ENCODE measurements around the gene PDC. TPM values are rescaled to one million over a fixed set of nuclear protein-coding genes. Genes with fewer than 3 reads are reported as not detected.

Gene PDC
- total and polyA plus RNA-seq, 10 of the 15 experiments (the other 5 are each of a cell fraction or from before 2014, with no cell fraction given) = 0.11 TPM; not detected in 9

DNA sequence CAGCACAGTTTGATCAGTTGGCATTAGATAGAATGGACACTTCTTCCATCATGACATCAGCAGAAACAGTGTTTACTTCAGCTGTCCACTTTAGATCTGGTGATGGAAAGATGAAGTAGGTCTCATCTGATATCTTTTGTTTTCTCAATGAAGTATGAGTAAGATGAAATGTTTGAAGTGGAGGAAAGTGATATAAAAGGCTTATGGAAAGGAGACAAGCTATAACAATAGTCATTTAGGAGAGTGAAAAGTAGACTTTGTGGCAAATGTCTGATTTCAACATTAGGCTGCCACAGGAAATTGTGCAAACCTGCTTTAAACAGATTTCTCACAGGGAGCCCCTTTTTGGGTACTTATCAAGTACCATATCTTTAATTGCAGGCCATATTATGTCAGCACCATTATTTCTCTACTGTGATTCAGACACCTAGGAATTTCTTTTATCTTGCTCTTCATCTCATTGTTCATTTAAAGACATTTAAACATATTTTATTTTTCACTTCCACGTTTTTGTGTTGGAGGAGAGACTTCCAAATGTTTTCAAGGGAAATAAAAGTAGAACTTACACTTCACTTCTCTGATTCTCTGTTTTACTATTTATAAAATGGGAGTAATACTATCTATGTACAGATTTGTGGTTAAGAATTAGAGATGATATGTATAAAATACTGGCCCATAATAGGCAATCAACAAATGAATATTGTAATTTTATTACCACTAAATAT is 18.1 kb downstream of the PDC start:
- no TSS peak for BruUV-seq (replicated peaks)
- 0% methylated on average over 1 of the region's 1 CpG for WGBS (ENCODE audit: insufficient coverage, insufficient replicate concordance, low lambda C conversion rate, missing lambda C conversion rate)
- ChIA-PET SMC1A (ENCODE audit: uncharacterized antibody, unreplicated experiment) (no interaction called here), RAD21 (ENCODE audit: unreplicated experiment) (no interaction called here), CTCF (no interaction called here), POLR2A (no interaction called here)
- in situ Hi-C loops (cut with MboI) = no loop called here
- no peaks in the 10 kb centered on the region for H3K27me3 ChIP-seq (replicated peaks in 1 of 2; ENCODE audit: control insufficient read depth in 2 of 2, insufficient read depth in 2 of 2, low read length in 1 of 2)
- no peak overlapping the region for H3K9ac ChIP-seq (ENCODE audit: control insufficient read depth, insufficient read depth, low read length)
- no peaks in the 10 kb centered on the region for H3K9me3 ChIP-seq (replicated peaks; ENCODE audit: control insufficient read depth, insufficient read depth, low read length)
- DNase-seq (ENCODE audit: low read depth, low spot score) (no peak), FAIRE-seq (peak; percentile 31), ATAC-seq (no peak)
- no peaks in the 10 kb centered on the region for H4K20me1 ChIP-seq (ENCODE audit: control insufficient read depth, insufficient read depth)
- no peak overlapping the region for H2AFZ ChIP-seq (ENCODE audit: control insufficient read depth, low read depth, low read length)
- no peak for TF ChIP-seq ZNF217 (IDR thresholded peaks at IDR 0.05)
- TF ChIP-seq NR2C2 (IDR thresholded peaks at IDR 0.05; ENCODE audit: borderline replicate concordance, control insufficient read depth, insufficient read length, low read depth) = no peak
- intact Hi-C loops (cut with micrococcal nuclease; ENCODE audit: unreplicated experiment) = no loop called here
- no peak overlapping the region for H3K4me2 ChIP-seq (ENCODE audit: control insufficient read depth, insufficient read depth)
- H3K36me3 ChIP-seq (ENCODE audit: control insufficient read depth in 2 of 2, insufficient read depth in 2 of 2, low read length in 1 of 2) = no peaks in the 10 kb centered on the region
- H3K4me3 ChIP-seq = no peak overlapping the region
- no peaks in the 10 kb centered on the region for H3K4me1 ChIP-seq (ENCODE audit: control insufficient read depth, insufficient read depth, low read length)
- H3K79me2 ChIP-seq (ENCODE audit: control insufficient read depth, insufficient read depth, low read length) = no peaks in the 10 kb centered on the region
- no peak overlapping the region for H3K27ac ChIP-seq (ENCODE audit: control insufficient read depth, insufficient read depth)

DNA sequence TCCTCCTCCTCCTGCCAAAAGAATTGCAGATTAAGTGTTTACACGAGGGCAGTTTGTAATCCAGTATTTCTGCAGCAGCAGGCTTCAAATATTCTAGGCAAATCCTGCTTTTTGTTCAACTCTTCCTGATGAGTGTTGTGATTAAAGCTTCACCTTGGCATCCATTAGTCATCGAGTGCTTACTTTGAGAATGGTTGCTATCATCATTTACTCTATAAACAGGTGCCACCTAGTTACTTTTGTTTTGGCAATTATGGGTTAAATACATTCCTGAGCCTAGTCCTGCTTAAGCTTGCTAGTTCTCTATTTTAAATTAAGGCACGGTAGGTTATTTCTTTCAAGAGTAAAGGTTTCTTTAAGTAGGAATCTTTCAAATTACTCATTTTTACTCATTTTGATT is 20.3 kb downstream of the PDC start:
- ChIA-PET SMC1A (ENCODE audit: uncharacterized antibody, unreplicated experiment) (no interaction called here), POLR2A (no interaction called here), RAD21 (ENCODE audit: unreplicated experiment) (no interaction called here), CTCF (no interaction called here)
- no peaks in the 10 kb centered on the region for H3K27me3 ChIP-seq (replicated peaks in 1 of 2; ENCODE audit: control insufficient read depth in 2 of 2, insufficient read depth in 2 of 2, low read length in 1 of 2)
- ATAC-seq (peak; percentile 29; the same call in 2 of the 3 replicates), DNase-seq (ENCODE audit: low read depth, low spot score) (no peak), FAIRE-seq (no peak)
- no peaks in the 10 kb centered on the region for H3K4me1 ChIP-seq (ENCODE audit: control insufficient read depth, insufficient read depth, low read length)
- in situ Hi-C loops (cut with MboI) (no loop called here), intact Hi-C loops (cut with micrococcal nuclease; ENCODE audit: unreplicated experiment) (no loop called here)
- BruUV-seq (replicated peaks) = no TSS peak
- no peaks in the 10 kb centered on the region for H4K20me1 ChIP-seq (ENCODE audit: control insufficient read depth, insufficient read depth)
- TF ChIP-seq YY1 (IDR thresholded peaks at IDR 0.05; ENCODE audit: low read depth, low read length) = no peak
- TF ChIP-seq, protein P1, sequence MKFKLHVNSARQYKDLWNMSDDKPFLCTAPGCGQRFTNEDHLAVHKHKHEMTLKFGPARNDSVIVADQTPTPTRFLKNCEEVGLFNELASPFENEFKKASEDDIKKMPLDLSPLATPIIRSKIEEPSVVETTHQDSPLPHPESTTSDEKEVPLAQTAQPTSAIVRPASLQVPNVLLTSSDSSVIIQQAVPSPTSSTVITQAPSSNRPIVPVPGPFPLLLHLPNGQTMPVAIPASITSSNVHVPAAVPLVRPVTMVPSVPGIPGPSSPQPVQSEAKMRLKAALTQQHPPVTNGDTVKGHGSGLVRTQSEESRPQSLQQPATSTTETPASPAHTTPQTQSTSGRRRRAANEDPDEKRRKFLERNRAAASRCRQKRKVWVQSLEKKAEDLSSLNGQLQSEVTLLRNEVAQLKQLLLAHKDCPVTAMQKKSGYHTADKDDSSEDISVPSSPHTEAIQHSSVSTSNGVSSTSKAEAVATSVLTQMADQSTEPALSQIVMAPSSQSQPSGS (IDR thresholded peaks at IDR 0.05; ENCODE audit: low read length) = 0 out of 2 replicates have a peak, but pooled peaks have one; percentile 17
- peak; percentile 29; the same call in 1 of the 2 replicates for TF ChIP-seq JUNB (IDR thresholded peaks at IDR 0.05)
- H3K79me2 ChIP-seq (ENCODE audit: control insufficient read depth, insufficient read depth, low read length) = no peaks in the 10 kb centered on the region
- no peak overlapping the region for H3K4me3 ChIP-seq
- no peak overlapping the region for H3K9ac ChIP-seq (ENCODE audit: control insufficient read depth, insufficient read depth, low read length)
- 22% methylated on average over 3 of the region's 3 CpGs for WGBS (ENCODE audit: insufficient coverage, insufficient replicate concordance, low lambda C conversion rate, missing lambda C conversion rate)
- no peak overlapping the region for H3K4me2 ChIP-seq (ENCODE audit: control insufficient read depth, insufficient read depth)
- no peak overlapping the region for H2AFZ ChIP-seq (ENCODE audit: control insufficient read depth, low read depth, low read length)
- H3K36me3 ChIP-seq (ENCODE audit: control insufficient read depth in 2 of 2, insufficient read depth in 2 of 2, low read length in 1 of 2) = peaks cover 0 to 5% of the 10 kb centered on the region in 2 experiments; a peak in 1 of 4 replicates
- no peaks in the 10 kb centered on the region for H3K9me3 ChIP-seq (replicated peaks; ENCODE audit: control insufficient read depth, insufficient read depth, low read length)
- H3K27ac ChIP-seq (ENCODE audit: control insufficient read depth, insufficient read depth) = no peak overlapping the region
